HG03571 (cell line): ENCODE measurements around the gene TXNRD1.
"Not testable (repeated sequence)": the region's sequence is repeated elsewhere in the genome, so short reads cannot be mapped to it uniquely, and the experiment has no call there.

Experiments used
- ATAC-seq: cut with Tn5 transposase; IDR thresholded peaks from one replicate; pipeline ENCODE4 v1.9.1; 2021; ENCODE audit not compliant: unreplicated experiment

The TXNRD1 gene

DNA sequence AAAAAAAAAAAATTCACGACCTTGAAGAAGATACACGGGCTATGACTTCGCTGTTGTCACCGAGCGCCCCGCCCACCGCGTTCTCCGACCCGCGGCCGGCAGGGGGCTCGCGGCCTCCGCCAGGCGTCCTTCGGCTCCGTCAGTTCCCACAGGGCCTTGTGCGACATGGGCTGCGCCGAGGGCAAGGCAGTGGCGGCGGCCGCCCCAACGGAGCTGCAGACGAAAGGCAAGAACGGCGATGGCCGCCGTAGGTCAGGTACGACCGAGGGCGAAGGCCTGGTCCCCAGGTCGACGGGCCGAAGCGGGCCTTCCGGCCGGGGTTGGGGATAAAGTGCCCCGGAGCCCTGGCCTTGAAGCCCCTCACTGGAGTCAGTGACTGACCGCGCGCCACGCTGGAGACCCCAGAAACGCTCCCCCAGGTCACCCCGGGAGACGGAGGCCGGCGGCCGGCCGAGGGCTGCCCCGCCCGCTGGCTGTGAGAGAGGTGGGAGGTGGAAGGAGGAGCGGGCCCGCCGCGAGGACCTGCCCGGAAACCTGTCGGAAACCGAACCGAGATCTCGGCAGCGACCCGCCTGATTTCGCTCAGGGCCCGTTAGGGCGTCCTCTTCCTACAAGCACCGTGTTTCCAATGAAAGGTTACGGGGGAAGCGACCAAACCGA lies at the start of gene TXNRD1:
TSS of gene TXNRD1 (plus strand) at position 142 of the 660 bp plus-strand sequence. CDS start at position 166, 24 bp downstream.
- ATAC-seq, result peak; percentile 87

DNA sequence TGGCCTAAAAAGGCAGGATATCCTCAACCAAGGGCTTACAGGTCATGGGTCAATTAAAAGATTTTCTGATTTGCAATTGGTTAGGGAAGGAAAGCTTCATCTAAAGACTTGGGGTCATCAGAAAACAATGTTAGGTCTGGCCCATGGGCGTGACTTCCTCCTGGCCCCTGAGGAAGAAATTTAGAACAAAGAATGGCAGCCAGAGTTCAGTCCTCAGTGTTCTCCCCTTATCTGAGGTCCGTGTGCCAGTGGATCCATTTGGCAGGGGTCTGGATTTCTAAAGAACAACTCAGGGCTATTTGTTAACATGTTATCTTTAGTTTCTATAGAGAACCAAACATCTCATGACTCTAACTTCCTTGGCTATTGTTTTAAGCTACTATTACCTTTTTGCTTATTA lies 49.8 kb upstream of the TXNRD1 start:
- ATAC-seq, result no peak

- no peak for ATAC-seq
Measured at GRCh38 chr12:104166465-104166864, 49.1 kb upstream of the TXNRD1 start.

DNA sequence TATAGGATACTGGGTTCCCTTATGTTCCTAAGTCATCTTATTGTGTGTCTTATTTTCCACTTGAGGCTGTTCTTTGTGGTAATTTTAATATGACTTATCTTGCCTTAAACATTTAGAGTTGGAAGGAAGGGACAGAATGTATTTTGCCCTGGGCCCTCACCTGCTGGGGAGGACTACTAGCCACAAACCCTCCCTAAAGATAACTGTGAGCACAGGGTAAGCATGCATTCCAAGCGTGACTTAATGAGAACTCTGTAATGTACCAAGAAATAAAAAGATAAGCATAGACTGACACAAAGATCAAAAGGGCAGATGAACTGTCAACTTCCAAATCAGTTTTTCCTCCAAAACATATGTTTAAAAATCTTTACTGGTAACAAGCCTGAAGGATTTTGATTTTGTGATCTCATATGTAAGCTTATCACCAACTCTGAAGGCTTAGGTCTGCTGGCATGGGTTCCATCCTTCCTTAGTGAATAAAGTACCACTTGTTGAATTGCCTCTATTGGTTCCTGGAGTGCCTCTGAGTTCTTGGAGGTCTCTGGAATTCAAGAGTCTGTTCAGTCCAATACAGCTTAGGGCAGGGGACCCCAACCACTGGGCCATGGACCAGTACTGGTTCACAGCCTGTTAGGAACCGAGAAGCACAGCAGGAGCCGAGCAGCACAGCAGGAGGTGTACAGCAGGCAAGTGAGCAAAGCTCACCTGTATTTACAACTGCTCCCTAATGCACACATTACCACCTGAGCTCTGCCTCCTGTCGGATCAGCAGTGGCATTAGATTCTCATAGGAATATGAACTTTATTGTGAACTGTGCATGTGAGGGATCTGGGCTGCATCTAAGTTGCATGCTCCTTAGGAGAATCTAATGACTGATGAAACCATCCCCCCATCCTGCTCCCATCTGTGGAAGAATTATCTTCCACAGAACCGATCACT lies 47.8 kb upstream of the TXNRD1 start:
- no peak for ATAC-seq

DNA sequence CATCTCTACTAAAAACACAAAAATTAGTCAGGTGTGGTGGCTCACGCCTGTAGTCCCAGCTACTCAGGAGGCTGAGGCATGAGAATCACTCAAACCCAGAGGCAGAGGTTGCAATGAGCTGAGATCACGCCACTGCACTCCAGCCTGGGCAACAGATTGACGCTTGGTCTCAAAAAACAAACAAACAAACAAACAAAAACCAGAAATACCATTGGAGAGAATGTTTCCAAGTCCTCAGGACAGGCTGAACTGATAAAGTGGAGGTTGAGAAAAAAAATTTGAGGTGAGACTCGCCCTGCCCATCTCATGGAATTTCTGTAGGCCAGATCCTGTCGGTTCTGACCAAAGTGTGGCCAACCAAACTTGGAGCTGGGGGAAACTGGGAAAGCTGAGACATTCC lies 47.0 kb upstream of the TXNRD1 start:
- no peak for ATAC-seq

DNA sequence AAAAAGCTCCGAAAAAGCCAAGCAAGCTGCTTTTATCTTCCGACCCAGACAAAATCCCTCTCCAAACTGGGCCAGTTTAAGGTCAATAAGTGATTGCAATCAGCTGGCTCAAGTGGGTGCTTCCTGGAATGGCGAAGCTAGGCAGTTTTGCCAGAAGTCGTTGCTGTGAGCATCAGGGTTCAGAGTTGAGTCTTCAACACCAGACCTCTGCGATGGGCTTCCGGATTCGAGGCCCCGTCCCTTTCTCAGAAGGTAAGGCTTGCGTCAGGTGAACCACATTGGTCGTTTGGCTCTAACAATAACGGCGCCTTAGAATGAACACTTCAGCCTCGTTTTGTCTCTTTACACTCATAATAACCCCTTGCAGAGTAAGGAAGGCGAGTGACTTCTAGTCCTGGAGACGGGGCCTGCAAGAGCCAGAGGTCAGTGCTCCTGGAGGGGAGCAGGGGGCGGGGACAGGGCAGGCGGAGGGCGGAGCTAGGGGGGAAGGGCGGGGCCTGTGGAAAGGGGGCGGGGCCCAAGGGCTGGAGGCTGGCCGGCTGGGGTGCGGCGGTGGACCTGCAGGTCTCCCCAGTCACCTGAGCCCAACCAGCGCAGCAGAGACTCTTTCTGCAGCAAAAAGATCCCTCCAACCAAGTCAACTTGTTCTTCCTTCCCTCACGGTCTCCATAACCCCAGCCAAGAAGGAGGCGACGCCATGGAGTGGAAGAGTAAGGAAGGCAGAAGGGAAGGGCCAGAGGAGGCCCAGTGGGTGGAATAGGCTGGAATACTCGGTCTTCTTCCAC lies 43.6 kb upstream of the TXNRD1 start:
- ATAC-seq, result no peak

- no peak for ATAC-seq
Measured at GRCh38 chr12:104172570-104172947, 43.0 kb upstream of the TXNRD1 start.

GRCh38 chr12:104173804-104174203 lies 41.8 kb upstream of the TXNRD1 start:
- not testable (repeated sequence) for ATAC-seq

DNA sequence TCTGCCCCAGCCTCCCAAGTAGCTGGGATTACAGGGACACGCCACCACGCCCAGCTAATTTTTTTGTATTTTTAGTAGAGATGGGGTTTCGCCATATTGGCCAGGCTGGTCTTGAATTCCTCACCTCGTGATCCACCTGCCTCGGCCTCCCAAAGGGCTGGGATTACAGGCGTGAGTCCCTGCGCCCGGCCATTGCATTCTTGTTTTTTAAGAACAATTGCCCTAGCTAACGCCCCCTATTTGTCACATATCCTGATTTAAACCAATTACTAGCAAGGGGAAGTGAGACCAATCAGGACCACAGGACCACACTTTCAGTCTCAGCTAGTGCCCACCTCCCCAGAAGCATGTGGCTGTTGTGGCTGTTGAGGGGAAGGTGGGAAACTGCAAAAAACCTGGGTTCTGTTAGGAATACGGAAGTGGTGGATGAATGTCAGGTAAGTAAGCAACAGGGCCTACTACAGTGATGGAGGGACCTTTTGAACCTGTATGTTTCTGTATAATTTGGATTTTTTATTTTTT lies 39.8 kb upstream of the TXNRD1 start:
- ATAC-seq, result no peak

DNA sequence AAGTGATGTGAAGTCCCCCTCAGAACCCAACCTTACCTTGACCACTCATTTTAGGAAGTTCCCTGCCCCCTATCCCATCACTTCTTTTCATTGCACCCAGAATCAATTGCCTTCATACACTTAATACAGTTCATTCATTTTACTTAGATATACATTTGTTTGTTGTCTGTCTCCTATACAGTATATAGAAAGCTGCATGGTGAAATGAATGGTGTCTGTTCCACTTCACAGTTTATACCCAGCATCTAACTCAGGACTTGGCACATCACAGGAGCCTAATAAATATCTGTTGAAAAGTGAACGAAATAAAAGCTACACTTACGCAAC lies 38.3 kb upstream of the TXNRD1 start:
- no peak for ATAC-seq

GRCh38 chr12:104177663-104178501 lies 37.7 kb upstream of the TXNRD1 start:
- no peak for ATAC-seq

DNA sequence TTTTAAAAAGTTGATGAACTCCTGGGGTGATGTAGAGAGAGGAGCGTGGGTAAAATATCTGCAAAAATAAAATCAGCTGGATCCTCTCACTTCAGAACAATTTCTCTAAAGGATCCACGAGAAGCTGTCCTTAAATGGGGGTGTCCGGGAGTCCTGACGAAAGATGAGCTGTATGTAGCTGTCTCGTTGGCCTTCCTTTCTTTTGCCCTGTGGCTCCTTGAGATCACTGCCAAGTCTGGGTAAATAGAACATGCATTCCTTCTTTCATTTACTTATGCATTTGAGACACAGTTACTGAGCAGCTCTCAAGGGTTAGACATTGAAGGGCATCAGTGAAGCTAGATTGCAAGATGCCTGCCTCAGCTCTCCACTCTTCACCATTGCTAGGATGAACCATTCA lies 35.2 kb upstream of the TXNRD1 start:
- no peak for ATAC-seq

DNA sequence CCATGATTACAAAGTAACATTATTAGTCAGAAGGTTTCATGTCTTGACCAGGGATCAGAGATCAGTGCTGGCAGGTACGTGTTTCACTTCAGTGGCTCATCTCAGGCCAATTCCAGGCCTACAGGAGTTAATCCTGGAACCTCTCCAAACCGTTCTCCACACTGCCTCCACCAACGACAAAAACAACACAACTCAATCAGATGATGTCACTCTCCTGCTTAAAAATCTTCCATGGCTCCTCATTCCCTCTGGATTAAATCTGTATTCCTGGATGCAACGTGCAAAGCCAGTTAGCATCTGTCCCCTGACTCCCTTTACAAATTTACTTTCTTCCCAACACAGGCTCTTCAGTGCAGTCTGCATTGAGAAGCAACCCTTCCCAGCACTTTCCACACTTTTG lies 34.3 kb upstream of the TXNRD1 start:
- ATAC-seq, result no peak

DNA sequence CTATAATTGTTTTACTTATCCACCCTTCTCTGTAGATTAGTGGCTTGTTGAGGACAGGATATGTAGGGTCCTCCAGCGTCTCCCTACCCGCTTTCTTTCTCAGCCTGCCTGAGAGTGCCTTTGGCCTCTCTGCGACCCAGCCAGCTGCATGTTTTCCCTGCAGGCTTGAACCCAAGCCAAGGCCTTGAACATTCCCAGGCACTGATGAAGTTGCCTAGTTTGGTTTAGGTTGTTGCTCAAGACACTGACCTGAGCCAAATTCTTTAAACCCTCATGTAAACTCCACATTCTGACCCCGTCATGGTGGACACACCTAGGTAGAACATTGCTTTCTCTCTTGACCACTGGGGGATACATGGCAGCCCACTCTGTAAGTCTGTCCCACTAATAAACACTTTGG lies 33.4 kb upstream of the TXNRD1 start:
- no peak for ATAC-seq

GRCh38 chr12:104182621-104183378 lies 32.8 kb upstream of the TXNRD1 start:
- ATAC-seq, result no peak

DNA sequence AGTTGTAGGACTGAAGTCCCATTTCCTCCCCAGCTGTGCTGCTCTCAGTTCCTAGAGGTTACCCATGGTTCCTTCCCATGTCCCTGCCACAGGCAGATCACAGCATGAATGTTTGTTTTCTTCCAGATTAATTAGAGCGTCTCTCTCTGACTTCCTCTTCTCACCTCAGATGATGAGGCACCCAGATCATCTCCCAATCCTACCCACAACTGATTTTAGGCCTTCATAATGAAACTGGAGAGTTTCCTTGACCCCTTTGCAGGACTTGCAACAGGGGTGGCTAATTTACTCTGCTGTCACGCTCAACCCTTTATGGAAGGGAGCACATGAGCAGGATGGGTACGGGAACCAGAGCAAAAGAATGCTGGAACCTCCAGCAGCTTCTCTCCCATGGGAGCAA lies 32.1 kb upstream of the TXNRD1 start:
- ATAC-seq, result no peak

GRCh38 chr12:104187446-104188155 lies 28.0 kb upstream of the TXNRD1 start:
- no peak for ATAC-seq

DNA sequence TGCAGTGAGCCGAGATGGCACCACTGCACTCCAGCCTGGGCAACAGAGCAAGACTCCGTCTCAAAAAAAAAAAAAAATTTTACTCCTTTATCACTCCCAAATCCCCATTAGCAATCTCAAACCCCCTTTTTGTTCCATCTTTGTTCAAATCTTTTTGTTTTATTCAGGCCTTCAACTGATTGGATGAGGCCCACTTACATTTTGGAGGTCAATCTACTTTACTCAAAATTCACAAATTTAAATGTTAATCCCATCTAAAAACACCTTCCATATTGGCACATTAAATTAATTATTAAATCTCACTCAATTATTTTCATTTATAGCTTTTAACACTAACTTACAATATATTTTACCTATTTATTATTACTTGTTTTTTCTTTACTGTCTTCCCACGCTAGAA lies 27.0 kb upstream of the TXNRD1 start:
- ATAC-seq, result no peak

DNA sequence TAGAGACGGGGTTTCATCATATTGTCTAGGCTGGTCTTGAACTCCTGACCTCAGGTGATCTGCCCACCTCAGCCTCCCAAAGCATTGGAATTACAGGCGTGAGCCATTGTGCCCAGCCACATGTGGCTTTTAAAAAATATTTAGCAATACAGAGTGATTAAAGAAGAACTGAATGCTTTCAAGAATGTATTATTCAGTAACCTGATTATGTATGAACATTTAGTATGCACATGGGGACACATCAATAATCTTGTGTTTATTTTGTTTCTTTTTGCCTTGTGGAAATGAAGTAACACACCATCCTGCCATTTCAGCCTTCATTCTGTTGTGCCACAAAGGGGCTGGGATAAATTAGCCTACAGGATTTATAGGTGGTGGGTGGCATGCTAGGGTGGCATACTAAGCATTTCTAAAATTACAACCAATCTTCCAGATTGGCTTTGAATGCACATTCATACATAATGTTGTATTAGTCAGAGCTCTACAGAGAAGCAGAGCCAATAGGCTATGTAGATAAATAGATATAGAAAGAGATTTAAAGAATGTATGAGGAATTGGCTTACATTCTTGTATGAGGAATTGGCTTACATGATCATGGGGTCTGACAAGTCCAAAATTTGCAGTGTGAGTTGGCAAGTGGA lies 25.5 kb upstream of the TXNRD1 start:
- no peak for ATAC-seq
